ENCODE data around the gene DDA1. TPM values are rescaled to one million over a fixed set of nuclear protein-coding genes. Genes with fewer than 3 reads are reported as not detected.

The DDA1 gene
- total and polyA plus RNA-seq, 9 of the 15 experiments (the other 6 are each of a cell fraction or from before 2014, with no cell fraction given): 1.4 to 83.8 (median 33.8) TPM

DNA sequence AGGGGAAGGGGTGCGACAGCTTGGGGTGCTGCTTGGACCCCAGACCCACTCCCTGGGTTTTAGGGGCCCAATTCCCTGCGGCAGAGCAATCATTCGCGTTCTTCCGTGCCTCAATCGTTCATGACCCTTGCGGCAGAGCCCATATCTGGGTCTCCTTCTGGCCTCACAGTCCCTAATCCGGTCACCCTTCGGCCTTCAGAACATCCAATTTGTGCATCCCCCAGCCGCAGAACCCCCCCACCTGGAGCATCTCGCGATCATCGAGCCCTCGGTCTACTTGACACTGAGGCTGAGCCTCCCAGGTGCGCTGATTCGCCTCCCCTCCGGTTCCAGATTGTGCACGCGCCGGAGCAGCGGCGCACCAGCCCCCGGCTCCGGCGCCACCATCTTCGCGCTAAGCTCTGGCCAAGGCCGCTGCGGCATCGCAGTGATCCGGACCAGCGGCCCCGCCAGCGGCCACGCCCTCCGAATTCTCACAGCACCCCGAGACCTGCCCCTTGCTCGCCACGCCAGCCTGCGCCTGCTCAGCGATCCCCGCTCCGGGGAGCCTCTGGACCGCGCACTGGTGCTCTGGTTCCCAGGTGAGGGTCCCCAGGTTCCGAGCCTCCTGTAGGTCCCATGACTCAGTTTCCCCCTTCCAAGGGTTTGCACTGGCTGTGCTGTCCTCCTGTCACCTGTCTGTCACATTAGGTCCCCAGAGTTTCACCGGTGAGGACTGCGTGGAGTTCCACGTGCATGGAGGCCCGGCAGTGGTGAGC, 28.5 kb downstream of the DDA1 start (continued):
- TF ChIP-seq, protein P1, sequence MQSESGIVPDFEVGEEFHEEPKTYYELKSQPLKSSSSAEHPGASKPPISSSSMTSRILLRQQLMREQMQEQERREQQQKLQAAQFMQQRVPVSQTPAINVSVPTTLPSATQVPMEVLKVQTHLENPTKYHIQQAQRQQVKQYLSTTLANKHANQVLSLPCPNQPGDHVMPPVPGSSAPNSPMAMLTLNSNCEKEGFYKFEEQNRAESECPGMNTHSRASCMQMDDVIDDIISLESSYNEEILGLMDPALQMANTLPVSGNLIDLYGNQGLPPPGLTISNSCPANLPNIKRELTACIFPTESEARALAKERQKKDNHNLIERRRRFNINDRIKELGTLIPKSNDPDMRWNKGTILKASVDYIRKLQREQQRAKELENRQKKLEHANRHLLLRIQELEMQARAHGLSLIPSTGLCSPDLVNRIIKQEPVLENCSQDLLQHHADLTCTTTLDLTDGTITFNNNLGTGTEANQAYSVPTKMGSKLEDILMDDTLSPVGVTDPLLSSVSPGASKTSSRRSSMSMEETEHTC (IDR thresholded peaks at IDR 0.05): no peak
- TF ChIP-seq FOXK2 (conservative IDR thresholded peaks at IDR 0.05 in 1 of 2, IDR thresholded peaks at IDR 0.05 in 1 of 2; ENCODE audit: low read depth in 2 of 2) (no peak), ZNF766 (CRISPR knock-in tag; conservative IDR thresholded peaks at IDR 0.05) (peak; percentile 12; the same call in 1 of the 2 replicates), ZNF696 (CRISPR knock-in tag; conservative IDR thresholded peaks at IDR 0.05) (no peak), MBD2 (IDR thresholded peaks at IDR 0.05; ENCODE audit: borderline replicate concordance, low read depth) (no peak; the same call in 1 of the 2 replicates), ZC3H4 (CRISPR knock-in tag; IDR thresholded peaks at IDR 0.05; ENCODE audit: borderline replicate concordance) (no peak), NR4A1 (CRISPR knock-in tag; IDR thresholded peaks at IDR 0.05) (0 out of 2 replicates have a peak, but pooled peaks have one; percentile 32), NR4A1 (tag; IDR thresholded peaks at IDR 0.05) (no peak), RBFOX2 (IDR thresholded peaks at IDR 0.05; ENCODE audit: low read depth, low read length) (peak; percentile 69), KLF13 (tag; IDR thresholded peaks at IDR 0.05; ENCODE audit: borderline replicate concordance, low read depth) (0 out of 2 replicates have a peak, but pooled peaks have one; percentile 37), CCNT2 (IDR thresholded peaks at IDR 0.05; ENCODE audit: borderline replicate concordance, extremely low read depth, insufficient read length, low read depth, low read length) (peak; percentile 27), NRF1 (conservative IDR thresholded peaks at IDR 0.05 in 1 of 2, IDR thresholded peaks at IDR 0.05 in 1 of 2) (peak; percentile 85 to 87), TAL1 (IDR thresholded peaks at IDR 0.05) (0 out of 2 replicates have a peak, but pooled peaks have one; percentile 2), PHF8 (IDR thresholded peaks at IDR 0.05; ENCODE audit: borderline replicate concordance, low read length) (peak; percentile 2), CHD1 (IDR thresholded peaks at IDR 0.05; ENCODE audit: low read length) (no peak), PHF21A (IDR thresholded peaks at IDR 0.05; ENCODE audit: borderline replicate concordance, low read depth) (0 out of 2 replicates have a peak, but pooled peaks have one; percentile 5), POLR2G (IDR thresholded peaks at IDR 0.05; ENCODE audit: low read depth, low read length) (peak; percentile 77), CBX5 (IDR thresholded peaks at IDR 0.05; ENCODE audit: borderline replicate concordance, low read depth) (no peak)
- TF ChIP-seq, protein P2, sequence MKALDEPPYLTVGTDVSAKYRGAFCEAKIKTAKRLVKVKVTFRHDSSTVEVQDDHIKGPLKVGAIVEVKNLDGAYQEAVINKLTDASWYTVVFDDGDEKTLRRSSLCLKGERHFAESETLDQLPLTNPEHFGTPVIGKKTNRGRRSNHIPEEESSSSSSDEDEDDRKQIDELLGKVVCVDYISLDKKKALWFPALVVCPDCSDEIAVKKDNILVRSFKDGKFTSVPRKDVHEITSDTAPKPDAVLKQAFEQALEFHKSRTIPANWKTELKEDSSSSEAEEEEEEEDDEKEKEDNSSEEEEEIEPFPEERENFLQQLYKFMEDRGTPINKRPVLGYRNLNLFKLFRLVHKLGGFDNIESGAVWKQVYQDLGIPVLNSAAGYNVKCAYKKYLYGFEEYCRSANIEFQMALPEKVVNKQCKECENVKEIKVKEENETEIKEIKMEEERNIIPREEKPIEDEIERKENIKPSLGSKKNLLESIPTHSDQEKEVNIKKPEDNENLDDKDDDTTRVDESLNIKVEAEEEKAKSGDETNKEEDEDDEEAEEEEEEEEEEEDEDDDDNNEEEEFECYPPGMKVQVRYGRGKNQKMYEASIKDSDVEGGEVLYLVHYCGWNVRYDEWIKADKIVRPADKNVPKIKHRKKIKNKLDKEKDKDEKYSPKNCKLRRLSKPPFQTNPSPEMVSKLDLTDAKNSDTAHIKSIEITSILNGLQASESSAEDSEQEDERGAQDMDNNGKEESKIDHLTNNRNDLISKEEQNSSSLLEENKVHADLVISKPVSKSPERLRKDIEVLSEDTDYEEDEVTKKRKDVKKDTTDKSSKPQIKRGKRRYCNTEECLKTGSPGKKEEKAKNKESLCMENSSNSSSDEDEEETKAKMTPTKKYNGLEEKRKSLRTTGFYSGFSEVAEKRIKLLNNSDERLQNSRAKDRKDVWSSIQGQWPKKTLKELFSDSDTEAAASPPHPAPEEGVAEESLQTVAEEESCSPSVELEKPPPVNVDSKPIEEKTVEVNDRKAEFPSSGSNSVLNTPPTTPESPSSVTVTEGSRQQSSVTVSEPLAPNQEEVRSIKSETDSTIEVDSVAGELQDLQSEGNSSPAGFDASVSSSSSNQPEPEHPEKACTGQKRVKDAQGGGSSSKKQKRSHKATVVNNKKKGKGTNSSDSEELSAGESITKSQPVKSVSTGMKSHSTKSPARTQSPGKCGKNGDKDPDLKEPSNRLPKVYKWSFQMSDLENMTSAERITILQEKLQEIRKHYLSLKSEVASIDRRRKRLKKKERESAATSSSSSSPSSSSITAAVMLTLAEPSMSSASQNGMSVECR (CRISPR knock-in tag; IDR thresholded peaks at IDR 0.05): no peak; the same call in none of the 2 replicates
- TF ChIP-seq, protein P3, sequence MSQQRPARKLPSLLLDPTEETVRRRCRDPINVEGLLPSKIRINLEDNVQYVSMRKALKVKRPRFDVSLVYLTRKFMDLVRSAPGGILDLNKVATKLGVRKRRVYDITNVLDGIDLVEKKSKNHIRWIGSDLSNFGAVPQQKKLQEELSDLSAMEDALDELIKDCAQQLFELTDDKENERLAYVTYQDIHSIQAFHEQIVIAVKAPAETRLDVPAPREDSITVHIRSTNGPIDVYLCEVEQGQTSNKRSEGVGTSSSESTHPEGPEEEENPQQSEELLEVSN (IDR thresholded peaks at IDR 0.05; ENCODE audit: borderline replicate concordance in 1 of 2, extremely low read depth in 1 of 2, insufficient read depth in 1 of 2, insufficient read length in 1 of 2, low read depth in 1 of 2, low read length in 1 of 2, poor library complexity in 1 of 2, severe bottlenecking in 1 of 2): peak in 1 of 2 experiments; percentile 34

All from K562 (cell line).